HuH-7 (cell line): ENCODE results near the gene DRD4.
"Not testable (repeated sequence)": the region's sequence is repeated elsewhere in the genome, so short reads cannot be mapped to it uniquely, and the experiment has no call there.

Source experiments
- DNase-seq: peaks from one replicate; pipeline ENCODE4 v3.0.0; 2011; ENCODE audit warnings: low spot score

DRD4 gene

DNA sequence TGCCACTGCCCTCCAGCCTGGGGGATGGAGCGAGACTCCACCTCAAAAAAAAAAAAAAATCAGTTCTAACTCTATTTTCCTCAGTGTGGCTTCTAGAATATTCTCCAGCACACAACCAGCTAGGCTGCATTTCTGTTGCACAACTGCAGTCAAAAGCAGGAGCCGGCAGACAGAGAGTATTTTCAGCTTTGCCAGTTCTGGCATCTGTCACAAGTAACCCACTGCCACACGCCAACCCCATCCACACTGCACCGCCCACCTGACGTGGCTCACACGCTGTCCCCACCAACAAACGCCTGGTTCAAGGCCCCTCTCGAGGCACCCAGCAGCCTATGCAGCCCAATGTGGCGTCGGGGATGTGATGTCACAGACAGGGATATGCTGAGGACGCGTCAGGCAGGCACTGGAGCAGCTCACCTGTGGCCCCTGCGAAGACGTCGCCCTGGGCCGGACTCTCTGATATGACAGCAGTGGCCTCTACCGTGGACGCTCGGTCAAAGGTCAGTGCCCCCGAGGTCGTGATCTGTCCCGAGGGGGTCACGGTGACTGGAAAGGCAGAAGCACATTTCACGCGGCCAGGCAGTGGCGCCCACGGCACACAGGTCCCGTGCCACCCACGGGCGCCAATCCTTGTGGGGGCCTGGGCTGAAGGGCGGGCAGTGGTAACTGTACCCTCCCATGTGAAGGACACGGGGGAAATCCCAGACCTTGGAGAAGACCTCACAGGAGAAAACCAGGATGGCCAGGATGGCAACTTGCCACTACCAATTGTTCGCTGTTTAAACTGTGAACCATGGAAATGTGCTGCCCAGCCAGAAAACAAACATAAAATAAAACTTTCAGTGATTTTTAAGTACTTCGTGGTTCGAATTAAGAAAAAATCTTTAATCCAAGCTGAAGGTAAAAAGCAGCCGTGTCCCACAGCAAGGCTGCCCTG is 42.5 kb downstream of the DRD4 start:
- no peak for DNase-seq

- DNase-seq = no peak
These were observed 43.4 kb downstream of the DRD4 start for GRCh38 chr11:680476-680875.

DNA sequence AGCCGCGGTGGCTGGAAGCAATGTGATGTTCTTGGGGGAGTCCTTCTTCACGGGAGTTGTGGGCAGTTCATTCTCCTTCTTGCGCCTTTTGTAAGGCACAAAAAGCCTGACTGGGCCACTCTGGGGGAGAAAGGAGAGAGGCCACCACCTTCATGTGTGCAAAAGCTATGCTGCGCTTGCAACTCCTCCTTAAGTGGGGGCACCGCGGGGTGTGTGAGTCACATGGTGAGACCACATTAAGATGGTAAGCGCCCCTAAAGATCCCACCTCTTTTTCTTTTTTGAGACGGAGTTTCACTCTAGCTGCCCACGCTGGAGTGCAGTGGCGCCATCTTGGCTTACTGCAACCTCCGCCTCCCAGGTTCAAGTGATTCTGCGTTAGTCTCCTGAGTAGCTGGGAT is 43.9 kb downstream of the DRD4 start:
- DNase-seq = no peak

DNA sequence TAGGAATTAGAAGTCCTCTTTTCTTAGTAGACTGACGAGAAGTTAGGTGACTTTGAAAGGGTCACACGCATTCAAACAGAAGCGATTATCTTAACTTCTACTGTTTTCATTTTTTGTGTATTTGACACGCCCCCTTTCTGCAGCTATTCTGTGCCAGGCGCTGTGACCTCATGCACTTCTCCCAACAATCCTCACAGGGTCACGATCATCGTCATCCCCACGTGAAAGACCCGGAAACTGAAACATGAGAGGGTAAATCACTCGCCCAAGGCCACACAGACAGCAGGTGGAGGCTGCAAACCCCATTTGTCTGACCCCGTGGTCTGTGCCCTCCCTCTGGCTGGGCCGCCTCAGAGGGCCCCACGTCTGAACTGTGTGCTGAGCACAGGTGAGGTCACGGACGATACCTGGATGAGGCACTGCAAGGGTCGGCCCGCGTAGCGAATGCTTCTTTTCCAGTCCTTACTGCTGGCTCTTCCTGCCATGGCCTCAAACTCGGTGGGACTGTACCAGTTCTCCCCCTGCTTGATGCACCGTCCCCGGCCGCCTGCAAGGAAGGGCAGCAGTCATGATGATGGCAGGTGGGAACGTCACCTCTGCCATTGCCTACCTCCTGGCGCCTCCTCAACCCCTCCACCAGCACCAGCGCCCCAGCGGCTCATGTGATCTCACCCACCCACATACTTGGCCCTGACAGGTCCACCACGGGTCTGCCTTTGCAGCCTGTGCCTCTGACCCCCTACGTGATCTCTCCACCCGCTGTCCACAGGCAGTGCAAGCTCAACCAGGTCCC is 49.6 kb downstream of the DRD4 start:
- no peak for DNase-seq

DNA sequence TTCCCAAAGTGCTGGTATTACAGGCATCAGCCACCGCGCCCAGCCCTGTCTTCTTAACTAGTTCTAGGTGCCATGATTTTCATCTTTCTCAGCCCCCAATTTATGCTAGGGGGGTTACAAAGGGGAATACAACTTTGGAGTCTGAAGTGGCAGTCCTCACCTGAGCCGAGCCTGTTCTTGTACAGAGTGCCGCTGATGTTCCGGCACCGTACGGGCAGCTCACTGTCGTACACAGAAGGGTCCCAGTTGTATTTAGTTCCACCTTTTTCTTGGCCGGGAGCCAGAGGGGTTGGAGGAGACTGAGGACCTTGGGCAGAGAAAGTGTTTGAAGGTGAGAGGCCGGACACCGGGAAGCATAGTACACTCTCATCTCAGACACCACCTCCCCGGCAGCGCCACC is 50.7 kb downstream of the DRD4 start:
- DNase-seq = no peak

DNA sequence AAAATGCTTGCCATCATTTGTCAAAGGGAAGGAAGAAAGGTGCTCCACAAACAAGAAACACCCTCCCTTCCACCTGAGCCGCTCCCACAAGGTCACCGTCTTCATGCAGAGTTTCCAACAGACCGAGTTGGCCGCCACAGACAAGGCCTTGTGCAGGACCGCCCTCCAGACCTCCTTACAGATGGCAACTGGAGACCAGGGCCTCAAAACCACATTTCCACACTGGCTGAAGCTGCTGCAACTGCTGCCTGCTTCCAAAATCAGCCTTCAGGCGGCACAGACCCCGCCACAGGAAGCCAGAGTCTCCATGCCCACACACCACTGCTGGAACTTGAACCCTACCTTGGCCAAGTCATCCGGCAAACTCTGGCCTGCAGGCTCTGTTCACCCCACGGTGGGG is 51.6 kb downstream of the DRD4 start:
- no peak for DNase-seq

DNA sequence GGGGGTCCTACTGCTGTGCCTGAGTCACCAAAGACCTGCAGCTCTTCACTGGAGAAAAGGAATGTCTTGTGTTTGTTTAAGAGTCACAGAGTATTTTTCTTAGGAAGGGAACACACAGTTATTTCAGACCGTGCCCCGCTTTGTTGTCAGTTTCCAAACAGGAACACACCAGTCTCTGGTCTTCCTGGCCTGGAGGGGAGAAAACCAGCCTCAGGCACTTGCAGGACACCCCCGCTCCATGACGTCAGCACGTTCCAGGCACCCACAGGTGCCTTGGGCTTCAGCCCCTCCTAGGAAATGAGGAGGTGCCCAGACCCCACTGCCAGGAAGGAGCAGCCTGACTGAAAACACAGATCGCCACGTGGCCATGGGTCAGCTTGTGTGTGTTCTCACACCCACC is 52.6 kb downstream of the DRD4 start:
- no peak for DNase-seq

DNA sequence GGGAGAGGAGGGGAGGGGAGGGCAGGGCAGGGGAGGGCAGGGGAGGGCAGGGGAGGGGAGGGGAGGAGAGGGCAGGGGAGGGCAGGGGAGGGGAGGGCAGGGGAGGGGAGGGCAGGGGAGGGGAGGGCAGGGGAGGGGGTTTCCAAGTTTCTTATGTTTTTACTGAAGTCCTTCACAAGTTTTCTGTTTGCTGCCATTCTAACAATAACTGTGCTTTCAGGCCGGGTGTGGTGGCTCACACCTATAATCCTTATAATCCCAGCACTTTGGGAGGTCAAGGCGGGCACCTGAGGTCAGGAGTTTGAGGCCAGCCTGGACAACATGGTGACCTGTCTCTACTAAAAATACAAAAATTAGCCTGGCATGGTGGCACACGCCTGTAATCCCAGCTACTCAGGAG is 53.2 kb downstream of the DRD4 start:
- not testable (repeated sequence) for DNase-seq
